Measurements from ENCODE around the gene MYH13. TPM values are rescaled to one million over a fixed set of nuclear protein-coding genes. Genes with fewer than 3 reads are reported as not detected.

Gene MYH13
- total and polyA plus RNA-seq, 7 donors = 0.01 to 0.11 (median 0.07) TPM

DNA sequence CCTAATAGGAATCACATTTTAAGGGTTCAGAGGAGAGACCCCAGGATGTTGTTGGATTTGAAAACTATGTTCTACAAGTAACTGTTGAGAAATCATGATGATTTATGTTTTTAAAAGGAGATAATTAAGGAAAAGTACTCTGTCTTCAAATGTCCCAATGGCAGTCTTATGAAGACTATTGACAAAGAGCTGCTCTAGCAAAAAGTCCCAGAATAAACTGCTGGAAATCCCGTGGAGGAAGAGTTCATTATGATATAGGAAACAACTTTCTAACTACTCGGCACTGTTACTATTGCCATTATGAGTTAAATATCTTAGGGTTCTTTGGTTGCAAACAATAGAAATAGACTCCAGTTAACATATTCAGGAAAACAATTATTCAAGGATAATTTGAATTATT, 108.8 kb downstream of the MYH13 start:
- Histone ChIP-seq H3K36me3 (ENCODE audit: insufficient read depth in 1 of 2, low read depth in 1 of 2) (no peaks in the 10 kb centered on the region), H3K4me3 (no peak overlapping the region), H3K27ac (no peak overlapping the region), H3K27me3 (ENCODE audit: insufficient read depth in 3 of 3, low read length in 2 of 3) (peaks cover 0 to 3% (median 0%) of the 10 kb centered on the region in 3 donors), H3K9me3 (no peaks in the 10 kb centered on the region), H3K4me1 (no peaks in the 10 kb centered on the region)
- ATAC-seq = no peak
- WGBS, 3 donors = 56 to 75% (median 74%) methylated on average over 2 of the region's 2 CpGs
- TF ChIP-seq, protein P1, sequence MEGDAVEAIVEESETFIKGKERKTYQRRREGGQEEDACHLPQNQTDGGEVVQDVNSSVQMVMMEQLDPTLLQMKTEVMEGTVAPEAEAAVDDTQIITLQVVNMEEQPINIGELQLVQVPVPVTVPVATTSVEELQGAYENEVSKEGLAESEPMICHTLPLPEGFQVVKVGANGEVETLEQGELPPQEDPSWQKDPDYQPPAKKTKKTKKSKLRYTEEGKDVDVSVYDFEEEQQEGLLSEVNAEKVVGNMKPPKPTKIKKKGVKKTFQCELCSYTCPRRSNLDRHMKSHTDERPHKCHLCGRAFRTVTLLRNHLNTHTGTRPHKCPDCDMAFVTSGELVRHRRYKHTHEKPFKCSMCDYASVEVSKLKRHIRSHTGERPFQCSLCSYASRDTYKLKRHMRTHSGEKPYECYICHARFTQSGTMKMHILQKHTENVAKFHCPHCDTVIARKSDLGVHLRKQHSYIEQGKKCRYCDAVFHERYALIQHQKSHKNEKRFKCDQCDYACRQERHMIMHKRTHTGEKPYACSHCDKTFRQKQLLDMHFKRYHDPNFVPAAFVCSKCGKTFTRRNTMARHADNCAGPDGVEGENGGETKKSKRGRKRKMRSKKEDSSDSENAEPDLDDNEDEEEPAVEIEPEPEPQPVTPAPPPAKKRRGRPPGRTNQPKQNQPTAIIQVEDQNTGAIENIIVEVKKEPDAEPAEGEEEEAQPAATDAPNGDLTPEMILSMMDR (IDR thresholded peaks at IDR 0.05) = no peak
- DNase-seq = no peak
- intact Hi-C loops (cut with DNase I) = no loop called here

GRCh38 chr17:10262451-10262850, 110.4 kb downstream of the MYH13 start:
- no peaks in the 10 kb centered on the region for H3K9me3 ChIP-seq

GRCh38 chr17:10261098-10261497, 111.7 kb downstream of the MYH13 start:
- H3K36me3 ChIP-seq (ENCODE audit: insufficient read depth in 1 of 2, low read depth in 1 of 2) = no peaks in the 10 kb centered on the region
- no peak for DNase-seq
- no peak for ATAC-seq
- no peaks in the 10 kb centered on the region for H3K9me3 ChIP-seq
- no peaks in the 10 kb centered on the region for H3K27me3 ChIP-seq (ENCODE audit: insufficient read depth in 3 of 3, low read length in 2 of 3)
- WGBS, 3 donors = 63 to 72% (median 71%) methylated on average over 3 of the region's 3 CpGs
- TF ChIP-seq, protein P1 (IDR thresholded peaks at IDR 0.05) = no peak
- no peak overlapping the region for H3K4me3 ChIP-seq
- intact Hi-C loops (cut with DNase I) = no loop called here
- no peaks in the 10 kb centered on the region for H3K4me1 ChIP-seq
- H3K27ac ChIP-seq = no peak overlapping the region

More at GRCh38 chr17:10262451-10262850, 110.4 kb downstream of the MYH13 start:
- Histone ChIP-seq H3K36me3 (ENCODE audit: insufficient read depth in 1 of 2, low read depth in 1 of 2) (no peaks in the 10 kb centered on the region), H3K4me3 (no peak overlapping the region), H3K27me3 (ENCODE audit: insufficient read depth in 3 of 3, low read length in 2 of 3) (peaks cover 0 to 3% (median 0%) of the 10 kb centered on the region in 3 donors), H3K27ac (no peak overlapping the region), H3K4me1 (no peaks in the 10 kb centered on the region)
- intact Hi-C loops (cut with DNase I) = no loop called here
- TF ChIP-seq, protein P1 (IDR thresholded peaks at IDR 0.05) = no peak
- 77 to 87% (median 87%) methylated on average over 1 of the region's 1 CpG for whole genome bisulfite sequencing, 3 donors
- ATAC-seq (no peak), DNase-seq (no peak)

DNA sequence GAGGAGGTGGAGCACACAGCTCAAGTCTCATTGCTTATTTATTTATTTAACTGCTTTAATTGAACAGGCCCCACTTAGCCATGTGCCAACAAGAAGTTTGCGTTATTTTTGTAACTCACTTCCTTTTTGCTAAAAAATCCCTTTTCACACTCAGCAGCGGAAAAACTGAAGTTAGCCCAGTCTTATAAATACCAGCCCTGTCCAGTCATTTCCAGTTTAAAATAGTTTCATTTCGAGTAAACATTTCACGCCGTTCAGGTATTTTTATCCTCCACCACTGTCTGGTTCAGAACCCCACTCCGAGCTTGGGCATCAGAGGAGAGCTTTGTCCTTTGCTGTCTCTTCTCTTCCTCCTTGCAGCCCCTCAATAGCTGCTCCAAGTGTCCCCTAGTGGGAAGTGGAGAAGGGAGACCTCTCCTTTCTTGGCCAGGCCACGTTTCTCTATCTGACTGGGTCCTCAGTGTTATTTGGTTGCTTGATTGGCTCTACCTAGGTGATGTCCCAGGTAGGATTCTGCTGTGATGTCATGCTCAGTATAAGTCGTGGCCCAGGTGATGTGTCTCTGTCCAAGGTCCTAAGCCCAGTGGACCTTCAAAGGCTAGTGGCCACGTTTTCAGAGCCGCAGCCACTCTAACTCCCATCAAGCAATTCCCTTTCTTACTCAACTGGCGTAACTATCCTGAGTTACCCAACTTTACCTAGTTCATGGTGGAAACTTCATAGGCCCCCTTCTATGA, 121.4 kb downstream of the MYH13 start:
- Histone ChIP-seq H3K9me3 (no peaks in the 10 kb centered on the region), H3K4me1 (no peaks in the 10 kb centered on the region), H3K27me3 (ENCODE audit: insufficient read depth in 3 of 3, low read length in 2 of 3) (no peaks in the 10 kb centered on the region), H3K4me3 (no peak overlapping the region), H3K27ac (no peak overlapping the region), H3K36me3 (ENCODE audit: insufficient read depth in 1 of 2, low read depth in 1 of 2) (no peaks in the 10 kb centered on the region)
- intact Hi-C loops (cut with DNase I) = no loop called here
- TF ChIP-seq, protein P1 (IDR thresholded peaks at IDR 0.05) = no peak
- ATAC-seq = no peak
- no peak for DNase-seq
- WGBS, 3 donors = 67 to 72% (median 72%) methylated on average over 11 of the region's 11 CpGs

Other genes starting within 250 kb of the MYH13 start
- gene GAS7, start 174.4 kb downstream of the MYH13 start, total RNA-seq = 10 to 100 TPM in 2 of 4 donors, 1 to 10 TPM in 2; 7.0 to 16.9 (median 9.6) TPM
- 1 to 10 TPM; 1.4 to 2.3 (median 1.6) TPM for gene GAS7, start 174.4 kb downstream of the MYH13 start, polyA plus RNA-seq
- 10 to 100 TPM in 1 of 4 donors, 1 to 10 TPM in 2, under 1 TPM in 1; 0.32 to 17.3 (median 5.1) TPM for gene MYH8, start 48.9 kb upstream of the MYH13 start, total RNA-seq
- under 1 TPM; 0.21 to 0.34 (median 0.33) TPM for gene MYH8, start 48.9 kb upstream of the MYH13 start, polyA plus RNA-seq
- under 1 TPM; 0.18 to 0.54 (median 0.37) TPM for gene MYH4, start 96.6 kb upstream of the MYH13 start, total RNA-seq
- gene MYH4, start 96.6 kb upstream of the MYH13 start, polyA plus RNA-seq = under 1 TPM in 2 of 3 donors, not detected in 1; 0.06 to 0.18 TPM
- gene MYH1, start 145.5 kb upstream of the MYH13 start, total RNA-seq = 1,000 to 10,000 TPM in 2 of 4 donors, 100 to 1,000 TPM in 2; 166 to 3,329 (median 1,836) TPM
- 1,000 to 10,000 TPM in 2 of 3 donors, 10 to 100 TPM in 1; 61.5 to 1,446 (median 1,180) TPM for gene MYH1, start 145.5 kb upstream of the MYH13 start, polyA plus RNA-seq
- gene MYH2, start 176.7 kb upstream of the MYH13 start, total RNA-seq = over 10,000 TPM in 1 of 4 donors, 1,000 to 10,000 TPM in 3; 1,903 to 20,190 (median 5,841) TPM
- 100 to 1,000 TPM; 263 to 809 (median 306) TPM for gene MYH2, start 176.7 kb upstream of the MYH13 start, polyA plus RNA-seq

Data from psoas muscle (tissue), 8 donors.